ENCODE measurements around the gene WNT6. TPM values are rescaled to one million over a fixed set of nuclear protein-coding genes. Genes with fewer than 3 reads are reported as not detected.

The WNT6 gene
- total and polyA plus RNA-seq, 2 of the 8 experiments (the other 6 are each of a cell fraction or from before 2014, with no cell fraction given): not detected

GRCh38 chr2:218860950-218861381 lies 1.4 kb downstream of the WNT6 start:
- peaks cover 5% of the 10 kb centered on the region; the same call in 1 of the 2 replicates for H3K23me2 ChIP-seq (ENCODE audit: low read depth, low read length)
- H3K79me2 ChIP-seq (ENCODE audit: control insufficient read depth in 1 of 2, insufficient read depth in 2 of 2, low read length in 2 of 2): no peaks in the 10 kb centered on the region
- no peak overlapping the region for H2AFZ ChIP-seq (ENCODE audit: low read length)
- H3K23ac ChIP-seq (ENCODE audit: insufficient read length): no peak overlapping the region
- FAIRE-seq (peak; percentile 99), DNase-seq (ENCODE audit: low read depth in 1 of 2, low spot score in 2 of 2) (peak; percentile 80 to 82)
- CTCF ChIA-PET (ENCODE audit: partially characterized antibody): interaction anchor here (0.8 to 7.4 kb wide), 12 partner anchors 9 to 634 kb away, joined by 3 to 83 read pairs (median 4); no protein-coding TSS in a partner anchor
- H4K5ac ChIP-seq (ENCODE audit: insufficient read length, low read depth, low read length): no peak overlapping the region
- no peak overlapping the region for H3K27ac ChIP-seq (ENCODE audit: low read depth, low read length)
- TF ChIP-seq MAX (IDR thresholded peaks at IDR 0.05) (peak; percentile 12; the same call in 1 of the 2 replicates), POLR2AphosphoS5 (IDR thresholded peaks at IDR 0.05; ENCODE audit: low read depth, low read length) (no peak), USF2 (IDR thresholded peaks at IDR 0.05; ENCODE audit: low read length) (peak; percentile 28)
- H3K27me3 ChIP-seq (replicated peaks in 1 of 4; ENCODE audit: control insufficient read depth in 3 of 4, extremely low read depth in 1 of 4, insufficient read depth in 3 of 4, low read length in 3 of 4): peaks cover 67 to 94% (median 90%) of the 10 kb centered on the region in 4 experiments
- 1% methylated on average over 20 of the region's 21 CpGs; no CpG with 5 or more reads in 1 of the 2 experiments for WGBS, 2 experiments (ENCODE audit: extremely low coverage in 1 of 2, insufficient coverage in 1 of 2, insufficient read length in 1 of 2, insufficient replicate concordance in 2 of 2, low coverage in 1 of 2, low lambda C conversion rate in 2 of 2, missing lambda C conversion rate in 1 of 2)
- H2BK5ac ChIP-seq (ENCODE audit: low read depth, low read length): no peak overlapping the region
- H2AK5ac ChIP-seq (ENCODE audit: low read depth, low read length): no peak overlapping the region
- H3K14ac ChIP-seq (ENCODE audit: insufficient read length): no peak overlapping the region
- H4K20me1 ChIP-seq (replicated peaks in 1 of 2; ENCODE audit: control insufficient read depth in 1 of 2, insufficient read depth in 2 of 2, low read length in 2 of 2): peaks cover 11 to 17% of the 10 kb centered on the region in 2 experiments
- H3K4ac ChIP-seq (replicated peaks; ENCODE audit: insufficient read length, low read depth, low read length): no peak overlapping the region
- peaks cover 0 to 2% (median 0%) of the 10 kb centered on the region in 4 experiments; a peak in 1 of 8 replicates for H3K36me3 ChIP-seq (ENCODE audit: control insufficient read depth in 2 of 4, insufficient read depth in 4 of 4, low read length in 3 of 4)
- H3K4me3 ChIP-seq (ENCODE audit: extremely low read depth in 1 of 4, insufficient read depth in 2 of 4, low read depth in 3 of 4, low read length in 4 of 4): peak overlapping the region in 2 of 4 experiments; percentile 19 to 53; a peak in 3 of 8 replicates
- peaks cover 6 to 33% (median 17%) of the 10 kb centered on the region in 4 experiments for H3K4me1 ChIP-seq (replicated peaks in 1 of 4; ENCODE audit: control insufficient read depth in 3 of 4, insufficient read depth in 4 of 4, low read length in 3 of 4)
- no peak overlapping the region for H2BK12ac ChIP-seq (ENCODE audit: low read depth, low read length)
- no peak overlapping the region for H2BK120ac ChIP-seq (replicated peaks; ENCODE audit: low read depth, low read length)
- H3K4me2 ChIP-seq (ENCODE audit: insufficient read depth in 1 of 2, low read depth in 2 of 2, low read length in 2 of 2): peak overlapping the region; percentile 61 to 72
- H2BK15ac ChIP-seq (ENCODE audit: low read length): 0 out of 2 replicates have a peak overlapping the region, but pooled peaks have one; percentile 67
- no peaks in the 10 kb centered on the region for H3K79me1 ChIP-seq (ENCODE audit: low read depth, low read length)
- POLR2A ChIA-PET (ENCODE audit: partially characterized antibody): interaction anchor here (1.0 to 2.1 kb wide), 4 partner anchors 11 to 120 kb away, joined by 3 to 7 read pairs (median 4); no protein-coding TSS in a partner anchor
- H3K9me3 ChIP-seq (ENCODE audit: insufficient read depth in 2 of 2, low read depth in 1 of 2, low read length in 1 of 2): no peaks in the 10 kb centered on the region
- no peak overlapping the region for H4K8ac ChIP-seq (ENCODE audit: extremely low read depth, insufficient read depth, low read length)
- H3K56ac ChIP-seq (replicated peaks; ENCODE audit: insufficient read length, low read depth, low read length): no peak overlapping the region
- no peak overlapping the region for H4K91ac ChIP-seq (replicated peaks; ENCODE audit: insufficient read length, low read length)
- H2BK20ac ChIP-seq (ENCODE audit: low read length): no peak overlapping the region
- no peak overlapping the region for H3K9ac ChIP-seq (replicated peaks in 1 of 4; ENCODE audit: extremely low read depth in 1 of 4, low read depth in 3 of 4, low read length in 3 of 4)
- no peak overlapping the region for H3K18ac ChIP-seq (ENCODE audit: extremely low read depth, low read length)
